Trophoblast cell (in vitro differentiated cells and primary cell): ENCODE data around the gene C22orf39.
A peak's percentile ranks its signal among the peaks of the same experiment; 100 is the strongest.
"Not testable (repeated sequence)": the region's sequence is repeated elsewhere in the genome, so short reads cannot be mapped to it uniquely, and the experiment has no call there.

Source experiments
- DNase-seq, 2 donors: peaks; one replicate each; pipeline ENCODE4 v3.0.0-alpha.2; 2016
- H2AFZ ChIP-seq: 2 replicates; pipeline ENCODE4 v1.6.1; 2013; ENCODE audit warnings: low read length, moderate library complexity, mild to moderate bottlenecking; ENCODE audit not compliant: insufficient read depth, poor library complexity
- H2AK5ac ChIP-seq: 2 replicates; pipeline ENCODE4 v1.6.1; 2013; ENCODE audit warnings: mild to moderate bottlenecking, low read length
- H2BK120ac ChIP-seq: 2 replicates; pipeline ENCODE4 v1.6.1; 2013; ENCODE audit warnings: low read length, mild to moderate bottlenecking, moderate library complexity; ENCODE audit not compliant: insufficient read depth, poor library complexity
- H2BK12ac ChIP-seq: 2 replicates; pipeline ENCODE4 v1.6.1; 2013; ENCODE audit warnings: mild to moderate bottlenecking, low read length, moderate library complexity
- H2BK5ac ChIP-seq: 2 replicates; pipeline ENCODE4 v1.6.1; 2013; ENCODE audit warnings: low read length, low read depth, moderate library complexity, mild to moderate bottlenecking; ENCODE audit not compliant: poor library complexity
- H3K14ac ChIP-seq: 2 replicates; pipeline ENCODE4 v1.6.1; 2013; ENCODE audit warnings: mild to moderate bottlenecking, low read length
- H3K18ac ChIP-seq: 2 replicates; pipeline ENCODE4 v1.6.1; 2013; ENCODE audit warnings: mild to moderate bottlenecking, low read length
- H3K23ac ChIP-seq: 2 replicates; pipeline ENCODE4 v1.6.1; 2013; ENCODE audit warnings: low read length
- H3K27ac ChIP-seq: 2 replicates; pipeline ENCODE4 v1.5.1; 2013; ENCODE audit warnings: low read depth, mild to moderate bottlenecking, inconsistent platforms, low read length, moderate library complexity
- H3K27me3 ChIP-seq: 2 replicates; pipeline ENCODE4 v1.6.1; 2013; ENCODE audit warnings: inconsistent platforms, mild to moderate bottlenecking, low read length, moderate library complexity; ENCODE audit not compliant: insufficient read depth
- H3K36me3 ChIP-seq, 2 experiments: 1 replicate in 1 of 2; 2 replicates in 1 of 2; pipeline ENCODE4 v1.6.1; 2013; ENCODE audit warnings: low read length in 2 of 2, mild to moderate bottlenecking in 2 of 2, moderate library complexity in 1 of 2; ENCODE audit not compliant: insufficient read depth in 2 of 2, control insufficient read depth in 1 of 2
- H3K4ac ChIP-seq: 2 replicates; pipeline ENCODE4 v1.6.1; 2013; ENCODE audit warnings: low read depth, mild to moderate bottlenecking, low read length, moderate library complexity
- H3K4me1 ChIP-seq, 2 experiments: 1 replicate in 1 of 2; 2 replicates in 1 of 2; pipeline ENCODE4 v1.6.1; 2013; ENCODE audit warnings: low read length in 2 of 2, mild to moderate bottlenecking in 2 of 2, moderate library complexity in 1 of 2; ENCODE audit not compliant: insufficient read depth in 2 of 2, control insufficient read depth in 1 of 2
- H3K4me2 ChIP-seq: 2 replicates; pipeline ENCODE4 v1.6.1; 2013; ENCODE audit warnings: inconsistent platforms, mild to moderate bottlenecking, low read length, moderate library complexity
- H3K4me3 ChIP-seq: 2 replicates; pipeline ENCODE4 v1.5.1; 2013; ENCODE audit warnings: mild to moderate bottlenecking, low read depth, low read length, inconsistent platforms
- H3K79me1 ChIP-seq: one replicate; pipeline ENCODE4 v1.6.1; 2013; ENCODE audit warnings: low read length
- H3K79me2 ChIP-seq: 2 replicates; pipeline ENCODE4 v1.6.1; 2013; ENCODE audit warnings: low read length, mild to moderate bottlenecking; ENCODE audit not compliant: control insufficient read depth, insufficient read depth, poor library complexity
- H3K9ac ChIP-seq: 2 replicates; pipeline ENCODE4 v1.6.1; 2013; ENCODE audit warnings: mild to moderate bottlenecking, low read length
- H3K9me3 ChIP-seq: 2 replicates; pipeline ENCODE4 v1.6.1; 2013; ENCODE audit warnings: low read depth, mild to moderate bottlenecking, control low read depth, inconsistent platforms, low read length; ENCODE audit not compliant: insufficient read depth
- H4K12ac ChIP-seq: 2 replicates; pipeline ENCODE4 v1.6.1; 2013; ENCODE audit warnings: low read depth, mild to moderate bottlenecking, low read length, moderate library complexity
- H4K8ac ChIP-seq: 2 replicates; pipeline ENCODE4 v1.6.1; 2013; ENCODE audit warnings: low read depth, mild to moderate bottlenecking, low read length, moderate library complexity
- H4K91ac ChIP-seq: one replicate; pipeline ENCODE4 v1.6.1; 2013; ENCODE audit warnings: low read depth, mild to moderate bottlenecking, low read length, moderate library complexity
- WGBS: extraction: QIAGEN DNeasy Blood & Tissue Kit; methylation state at CpG from one replicate; pipeline ENCODE4 v1.1.7; 2013; ENCODE audit warnings: missing lambda C conversion rate; ENCODE audit not compliant: insufficient read length, insufficient coverage; ENCODE audit errors: extremely low coverage; 5-methylcytosine and 5-hydroxymethylcytosine counted together

The C22orf39 gene

DNA sequence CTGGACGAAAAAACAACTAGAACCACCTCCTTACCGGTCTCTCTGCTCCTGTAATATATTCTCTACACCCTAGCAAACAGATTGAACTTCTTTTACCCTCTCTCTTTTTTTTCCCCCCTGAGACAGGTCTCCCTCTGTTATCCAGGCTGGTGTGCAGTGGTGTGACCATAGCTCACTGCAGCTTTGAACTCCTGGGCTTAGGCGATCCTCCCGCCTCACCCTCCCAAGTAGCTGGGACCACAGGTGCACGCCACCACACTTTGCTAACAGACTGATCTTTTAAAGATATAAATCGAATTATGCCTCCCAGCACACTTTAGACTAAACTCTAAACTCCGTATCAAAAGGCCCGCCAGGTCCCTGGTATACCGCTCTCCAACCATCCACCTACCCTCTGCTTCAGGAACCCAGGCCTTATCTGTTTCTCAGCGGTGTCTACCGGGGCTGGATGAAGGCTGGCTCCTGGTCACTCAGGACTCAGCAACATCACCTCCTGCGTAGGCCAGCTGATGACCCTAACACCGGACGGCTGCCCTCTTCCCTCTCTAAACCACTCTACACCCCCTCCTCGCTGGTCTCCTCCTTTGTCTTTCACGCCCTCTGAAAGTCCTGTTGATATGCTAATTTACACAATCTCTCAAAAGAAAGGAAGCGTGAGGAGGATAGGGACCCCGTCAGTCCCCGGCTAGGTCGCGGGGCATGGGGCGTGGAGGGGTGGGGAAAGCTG lies 745 bp downstream of the C22orf39 start:
- Histone ChIP-seq H3K9ac (peak overlapping the region; percentile 78), H3K79me1 (peaks cover 7% of the 10 kb centered on the region), H2BK12ac (no peak overlapping the region), H4K12ac (peak overlapping the region; percentile 46), H3K14ac (peak overlapping the region; percentile 22), H3K4me2 (peak overlapping the region; percentile 89), H3K4me1 (peaks cover 11 to 12% of the 10 kb centered on the region in 2 experiments), H2AK5ac (no peak overlapping the region), H3K4ac (peak overlapping the region; percentile 93), H4K91ac (peak overlapping the region; percentile 86), H3K27ac (peak overlapping the region; percentile 91), H3K18ac (no peak overlapping the region), H3K79me2 (peaks cover 7% of the 10 kb centered on the region), H3K9me3 (no peaks in the 10 kb centered on the region), H3K4me3 (peak overlapping the region; percentile 90), H2BK120ac (no peak overlapping the region), H3K27me3 (no peaks in the 10 kb centered on the region), H2BK5ac (no peak overlapping the region), H4K8ac (peak overlapping the region; percentile 85), H3K36me3 (peaks cover 27 to 41% of the 10 kb centered on the region in 2 experiments), H2AFZ (no peak overlapping the region), H3K23ac (no peak overlapping the region)
- WGBS: no CpG with 5 or more reads among the region's 22 CpGs
- no peak for DNase-seq

DNA sequence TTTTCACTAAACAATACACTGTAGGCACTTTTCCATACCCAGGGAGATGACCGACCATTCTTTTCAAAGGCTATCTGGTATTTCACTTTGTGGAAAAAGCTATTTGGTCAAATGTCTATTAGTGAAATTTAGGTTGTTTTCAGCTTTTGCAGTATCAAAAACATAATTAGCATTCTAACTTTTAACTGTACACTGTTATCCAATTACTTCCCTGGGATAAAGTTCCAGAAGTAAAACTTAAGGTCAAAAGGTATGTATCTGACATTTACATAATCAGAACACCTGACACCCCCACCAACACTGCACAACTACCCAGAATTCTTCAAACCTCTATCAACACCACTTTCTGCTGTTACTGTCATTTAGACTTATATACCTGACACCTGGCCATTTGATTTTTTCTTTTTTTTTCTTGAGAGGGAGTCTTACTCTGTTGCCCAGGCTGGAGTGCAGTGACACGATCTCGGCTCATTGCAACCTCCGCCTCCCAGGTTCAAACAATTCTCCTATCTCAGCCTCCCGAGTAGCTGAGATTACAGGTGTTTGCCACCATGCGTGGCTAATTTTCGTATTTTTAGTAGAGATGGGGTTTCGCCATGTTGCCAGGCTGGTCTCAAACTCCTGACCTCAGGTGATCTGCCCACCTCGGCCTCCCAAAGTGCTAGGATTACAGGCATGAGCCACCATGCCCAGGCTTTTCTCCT lies 2.1 kb downstream of the C22orf39 start:
- H3K23ac ChIP-seq, H3K4me2 ChIP-seq, H3K9me3 ChIP-seq, H4K91ac ChIP-seq, H3K4me3 ChIP-seq, H2BK120ac ChIP-seq, H4K12ac ChIP-seq, H2BK12ac ChIP-seq, H2AK5ac ChIP-seq, H2AFZ ChIP-seq, H4K8ac ChIP-seq, H3K18ac ChIP-seq, H3K4ac ChIP-seq, H3K27ac ChIP-seq, H3K79me2 ChIP-seq, H3K14ac ChIP-seq, H3K9ac ChIP-seq, H3K27me3 ChIP-seq, H2BK5ac ChIP-seq, DNase-seq, H3K79me1 ChIP-seq: not testable (repeated sequence)
- Histone ChIP-seq H3K4me1 (peaks cover 11 to 12% of the 10 kb centered on the region in 2 experiments), H3K36me3 (peaks cover 25 to 34% of the 10 kb centered on the region in 2 experiments)
- WGBS: no CpG with 5 or more reads among the region's 9 CpGs

DNA sequence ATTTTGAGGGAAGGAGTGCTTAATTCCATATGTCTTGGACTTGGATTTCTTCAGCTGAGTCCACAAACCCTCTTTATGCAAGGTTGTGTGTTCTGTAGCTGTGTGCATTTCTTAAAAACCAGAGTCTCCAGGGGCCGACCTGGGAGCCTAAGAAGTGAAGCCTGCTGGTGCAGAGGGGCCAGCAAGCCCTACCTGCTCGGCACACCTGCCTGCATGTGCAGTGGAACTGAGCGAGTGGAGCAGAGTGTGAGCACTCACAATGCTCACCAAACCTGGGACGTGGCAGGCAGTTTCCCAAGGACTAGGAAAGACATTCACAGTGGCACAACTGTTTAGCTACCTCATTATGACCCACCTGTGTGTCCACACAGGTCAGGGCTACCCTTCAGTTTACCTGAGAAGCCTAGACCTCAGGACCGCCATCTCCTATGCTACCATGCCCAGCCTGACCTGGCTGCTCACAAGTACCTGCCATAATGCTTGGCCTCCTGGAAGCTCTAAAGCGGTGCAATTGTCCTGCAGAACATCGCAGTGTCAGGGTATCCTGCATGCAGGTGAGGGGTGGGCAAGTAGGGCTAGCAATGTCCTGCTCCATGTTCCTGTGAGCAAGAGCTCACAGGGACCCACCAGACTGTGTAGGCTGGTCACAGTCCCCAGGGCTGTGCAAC lies 3.8 kb downstream of the C22orf39 start:
- Histone ChIP-seq H4K91ac (no peak overlapping the region), H3K9me3 (no peaks in the 10 kb centered on the region), H3K18ac (no peak overlapping the region), H3K14ac (no peak overlapping the region), H3K4me3 (no peak overlapping the region), H4K8ac (no peak overlapping the region), H3K79me1 (peaks cover 7% of the 10 kb centered on the region), H3K36me3 (peaks cover 20 to 26% of the 10 kb centered on the region in 2 experiments), H3K79me2 (peaks cover 7% of the 10 kb centered on the region), H3K4me2 (no peak overlapping the region), H2BK12ac (no peak overlapping the region), H3K4me1 (peaks cover 10% of the 10 kb centered on the region in 2 experiments), H4K12ac (no peak overlapping the region), H3K27me3 (no peaks in the 10 kb centered on the region), H3K27ac (no peak overlapping the region), H2AK5ac (no peak overlapping the region), H2BK120ac (no peak overlapping the region), H3K9ac (no peak overlapping the region), H2AFZ (no peak overlapping the region), H3K4ac (no peak overlapping the region), H2BK5ac (no peak overlapping the region), H3K23ac (no peak overlapping the region)
- WGBS: no CpG with 5 or more reads among the region's 7 CpGs
- no peak for DNase-seq

DNA sequence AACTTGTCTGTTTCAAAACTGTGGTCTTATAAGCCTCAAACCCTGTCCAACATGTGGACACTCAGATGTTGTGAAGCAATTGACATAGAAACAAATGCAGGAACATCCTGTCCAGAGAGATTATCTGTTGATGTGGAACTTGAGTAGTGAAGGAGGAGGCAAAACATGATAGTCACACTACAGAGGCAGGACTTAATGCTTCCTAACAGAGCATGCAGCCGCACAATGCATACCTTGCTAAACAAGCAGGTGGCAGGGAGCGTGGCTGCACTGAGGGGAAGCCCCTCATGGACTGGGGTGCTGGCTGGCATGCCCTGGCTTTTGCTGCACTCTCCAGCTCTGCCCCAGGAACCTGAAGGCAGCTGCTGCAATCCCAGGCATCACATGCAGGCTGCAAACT lies 5.3 kb downstream of the C22orf39 start:
- Histone ChIP-seq H2BK5ac (no peak overlapping the region), H3K18ac (no peak overlapping the region), H4K91ac (no peak overlapping the region), H3K36me3 (peaks cover 19 to 25% of the 10 kb centered on the region in 2 experiments), H4K8ac (no peak overlapping the region), H3K9ac (no peak overlapping the region), H3K4me2 (no peak overlapping the region), H3K9me3 (no peaks in the 10 kb centered on the region), H4K12ac (no peak overlapping the region), H2AK5ac (no peak overlapping the region), H3K27ac (no peak overlapping the region), H3K23ac (no peak overlapping the region), H3K4ac (no peak overlapping the region), H3K14ac (no peak overlapping the region), H3K27me3 (no peaks in the 10 kb centered on the region), H2BK12ac (no peak overlapping the region), H3K4me1 (peaks cover 3 to 5% of the 10 kb centered on the region in 2 experiments), H3K79me1 (no peaks in the 10 kb centered on the region), H2BK120ac (no peak overlapping the region), H3K79me2 (peaks cover 4% of the 10 kb centered on the region), H2AFZ (no peak overlapping the region), H3K4me3 (no peak overlapping the region)
- no peak for DNase-seq
- WGBS: no CpG with 5 or more reads among the region's 2 CpGs
